Measurements from ENCODE around the gene KANSL1. TPM values are rescaled to one million over a fixed set of nuclear protein-coding genes. Genes with fewer than 3 reads are reported as not detected.

Gene KANSL1
- total RNA-seq, 2 donors from 2014 or later, result 73.5 to 130 TPM

GRCh38 chr17:45992904-45993303 is 200.3 kb downstream of the KANSL1 start:
- no peak overlapping the region for H3K4me3 Mint-ChIP-seq
- H3K9me3 Mint-ChIP-seq, result no peaks in the 10 kb centered on the region
- H3K27ac Mint-ChIP-seq, result no peak overlapping the region
- H3K4me1 Mint-ChIP-seq (ENCODE audit: low read depth), result no peaks in the 10 kb centered on the region
- H3K27me3 Mint-ChIP-seq (ENCODE audit: low read depth), result no peaks in the 10 kb centered on the region
- no peak for DNase-seq
- no peaks in the 10 kb centered on the region for H3K36me3 Mint-ChIP-seq (ENCODE audit: insufficient read depth in 2 of 2)
- ATAC-seq (replicated peaks in 1 of 2), result no peak

GRCh38 chr17:45992175-45992574 is 201.1 kb downstream of the KANSL1 start:
- H3K27me3 Mint-ChIP-seq (ENCODE audit: low read depth), result no peaks in the 10 kb centered on the region
- H3K4me1 Mint-ChIP-seq (ENCODE audit: low read depth), result no peaks in the 10 kb centered on the region
- no peak overlapping the region for H3K27ac Mint-ChIP-seq
- ATAC-seq (replicated peaks in 1 of 2), result no peak
- H3K36me3 Mint-ChIP-seq (ENCODE audit: insufficient read depth in 2 of 2), result no peaks in the 10 kb centered on the region
- no peak for DNase-seq
- H3K9me3 Mint-ChIP-seq, result no peaks in the 10 kb centered on the region
- H3K4me3 Mint-ChIP-seq, result no peak overlapping the region

- no peak overlapping the region for H3K4me3 Mint-ChIP-seq
- no peaks in the 10 kb centered on the region for H3K36me3 Mint-ChIP-seq (ENCODE audit: insufficient read depth in 2 of 2)
- no peaks in the 10 kb centered on the region for H3K9me3 Mint-ChIP-seq
- no peaks in the 10 kb centered on the region for H3K4me1 Mint-ChIP-seq (ENCODE audit: low read depth)
- DNase-seq (no peak), ATAC-seq (replicated peaks in 1 of 2) (no peak)
- H3K27ac Mint-ChIP-seq, result no peak overlapping the region
- no peaks in the 10 kb centered on the region for H3K27me3 Mint-ChIP-seq (ENCODE audit: low read depth)
Measured at GRCh38 chr17:45991341-45991740, 201.9 kb downstream of the KANSL1 start.

- no peak for DNase-seq
- no peaks in the 10 kb centered on the region for H3K36me3 Mint-ChIP-seq (ENCODE audit: insufficient read depth in 2 of 2)
- H3K4me3 Mint-ChIP-seq, result no peak overlapping the region
- H3K9me3 Mint-ChIP-seq, result no peaks in the 10 kb centered on the region
- no peaks in the 10 kb centered on the region for H3K4me1 Mint-ChIP-seq (ENCODE audit: low read depth)
- no peak overlapping the region for H3K27ac Mint-ChIP-seq
- no peak for ATAC-seq (replicated peaks in 1 of 2)
- no peaks in the 10 kb centered on the region for H3K27me3 Mint-ChIP-seq (ENCODE audit: low read depth)
Measured at GRCh38 chr17:45990886-45991285, 202.3 kb downstream of the KANSL1 start.

GRCh38 chr17:45989759-45990158 is 203.5 kb downstream of the KANSL1 start:
- no peak for DNase-seq
- H3K27ac Mint-ChIP-seq, result no peak overlapping the region
- no peak overlapping the region for H3K4me3 Mint-ChIP-seq
- no peaks in the 10 kb centered on the region for H3K36me3 Mint-ChIP-seq (ENCODE audit: insufficient read depth in 2 of 2)
- ATAC-seq (replicated peaks in 1 of 2), result no peak
- H3K4me1 Mint-ChIP-seq (ENCODE audit: low read depth), result no peaks in the 10 kb centered on the region
- H3K27me3 Mint-ChIP-seq (ENCODE audit: low read depth), result no peaks in the 10 kb centered on the region
- H3K9me3 Mint-ChIP-seq, result no peaks in the 10 kb centered on the region

GRCh38 chr17:45987706-45988105 is 205.5 kb downstream of the KANSL1 start:
- no peak overlapping the region for H3K27ac Mint-ChIP-seq
- no peak for ATAC-seq (replicated peaks in 1 of 2)
- H3K9me3 Mint-ChIP-seq, result no peaks in the 10 kb centered on the region
- no peaks in the 10 kb centered on the region for H3K4me1 Mint-ChIP-seq (ENCODE audit: low read depth)
- no peaks in the 10 kb centered on the region for H3K27me3 Mint-ChIP-seq (ENCODE audit: low read depth)
- H3K4me3 Mint-ChIP-seq, result no peak overlapping the region
- DNase-seq, result no peak
- no peaks in the 10 kb centered on the region for H3K36me3 Mint-ChIP-seq (ENCODE audit: insufficient read depth in 2 of 2)

GRCh38 chr17:45986056-45986455 is 207.2 kb downstream of the KANSL1 start:
- no peak overlapping the region for H3K27ac Mint-ChIP-seq
- H3K4me1 Mint-ChIP-seq (ENCODE audit: low read depth), result no peaks in the 10 kb centered on the region
- no peaks in the 10 kb centered on the region for H3K9me3 Mint-ChIP-seq
- H3K27me3 Mint-ChIP-seq (ENCODE audit: low read depth), result no peaks in the 10 kb centered on the region
- no peaks in the 10 kb centered on the region for H3K36me3 Mint-ChIP-seq (ENCODE audit: insufficient read depth in 2 of 2)
- H3K4me3 Mint-ChIP-seq, result no peak overlapping the region
- DNase-seq, result no peak
- ATAC-seq (replicated peaks in 1 of 2), result no peak

- Mint-ChIP-seq H3K9me3 (no peaks in the 10 kb centered on the region), H3K27ac (no peak overlapping the region), H3K27me3 (ENCODE audit: low read depth) (no peaks in the 10 kb centered on the region), H3K4me3 (no peak overlapping the region), H3K36me3 (ENCODE audit: insufficient read depth in 2 of 2) (no peaks in the 10 kb centered on the region), H3K4me1 (ENCODE audit: low read depth) (no peaks in the 10 kb centered on the region)
- DNase-seq (no peak), ATAC-seq (replicated peaks in 1 of 2) (no peak)
Measured at GRCh38 chr17:45985447-45985846, 207.8 kb downstream of the KANSL1 start.

- Mint-ChIP-seq H3K36me3 (ENCODE audit: insufficient read depth in 2 of 2) (no peaks in the 10 kb centered on the region), H3K9me3 (no peaks in the 10 kb centered on the region), H3K4me3 (no peak overlapping the region), H3K27me3 (ENCODE audit: low read depth) (no peaks in the 10 kb centered on the region), H3K4me1 (ENCODE audit: low read depth) (no peaks in the 10 kb centered on the region), H3K27ac (no peak overlapping the region)
- DNase-seq (no peak), ATAC-seq (replicated peaks in 1 of 2) (no peak)
Measured at GRCh38 chr17:45984368-45984767, 208.9 kb downstream of the KANSL1 start.

GRCh38 chr17:45983614-45984310 is 209.5 kb downstream of the KANSL1 start:
- Mint-ChIP-seq H3K36me3 (ENCODE audit: insufficient read depth in 2 of 2) (no peaks in the 10 kb centered on the region), H3K4me1 (ENCODE audit: low read depth) (no peaks in the 10 kb centered on the region), H3K27me3 (ENCODE audit: low read depth) (no peaks in the 10 kb centered on the region), H3K4me3 (no peak overlapping the region), H3K9me3 (no peaks in the 10 kb centered on the region), H3K27ac (no peak overlapping the region)
- ATAC-seq (replicated peaks in 1 of 2), result no peak
- no peak for DNase-seq

GRCh38 chr17:45982791-45983613 is 210.2 kb downstream of the KANSL1 start:
- no peak for ATAC-seq (replicated peaks in 1 of 2)
- H3K4me3 Mint-ChIP-seq, result no peak overlapping the region
- H3K27me3 Mint-ChIP-seq (ENCODE audit: low read depth), result no peaks in the 10 kb centered on the region
- no peak for DNase-seq
- no peak overlapping the region for H3K27ac Mint-ChIP-seq
- no peaks in the 10 kb centered on the region for H3K36me3 Mint-ChIP-seq (ENCODE audit: insufficient read depth in 2 of 2)
- no peaks in the 10 kb centered on the region for H3K9me3 Mint-ChIP-seq
- H3K4me1 Mint-ChIP-seq (ENCODE audit: low read depth), result no peaks in the 10 kb centered on the region

GRCh38 chr17:45981306-45981705 is 211.9 kb downstream of the KANSL1 start:
- H3K27me3 Mint-ChIP-seq (ENCODE audit: low read depth), result no peaks in the 10 kb centered on the region
- no peaks in the 10 kb centered on the region for H3K4me1 Mint-ChIP-seq (ENCODE audit: low read depth)
- no peak for ATAC-seq (replicated peaks in 1 of 2)
- H3K27ac Mint-ChIP-seq, result no peak overlapping the region
- no peak overlapping the region for H3K4me3 Mint-ChIP-seq
- DNase-seq, result no peak
- no peaks in the 10 kb centered on the region for H3K9me3 Mint-ChIP-seq
- H3K36me3 Mint-ChIP-seq (ENCODE audit: insufficient read depth in 2 of 2), result no peaks in the 10 kb centered on the region

GRCh38 chr17:45980855-45981254 is 212.4 kb downstream of the KANSL1 start:
- no peak for DNase-seq
- H3K27ac Mint-ChIP-seq, result no peak overlapping the region
- no peak for ATAC-seq (replicated peaks in 1 of 2)

More at GRCh38 chr17:45980855-45981254, 212.4 kb downstream of the KANSL1 start:
- Mint-ChIP-seq H3K36me3 (ENCODE audit: insufficient read depth in 2 of 2) (no peaks in the 10 kb centered on the region), H3K4me3 (no peak overlapping the region), H3K9me3 (no peaks in the 10 kb centered on the region), H3K4me1 (ENCODE audit: low read depth) (no peaks in the 10 kb centered on the region), H3K27me3 (ENCODE audit: low read depth) (no peaks in the 10 kb centered on the region)
